ENCODE measurements around the gene TUBA1A. TPM values are rescaled to one million over a fixed set of nuclear protein-coding genes. Genes with fewer than 3 reads are reported as not detected.
"Not testable (repeated sequence)": the region's sequence is repeated elsewhere in the genome, so short reads cannot be mapped to it uniquely, and the experiment has no call there.

TUBA1A gene
- total RNA-seq, 4 donors from 2014 or later = 14.7 to 68.0 (median 25.1) TPM

- intact Hi-C loops (cut with DNase I; ENCODE audit: low total_unique reads) = loop anchor here (1.0 to 2.0 kb wide), 3 partner anchors 11 to 57 kb away; no protein-coding TSS in a partner anchor
- no peaks in the 10 kb centered on the region for H3K9me3 ChIP-seq
- peak overlapping the region; percentile 80 to 86 (median 84) for H3K27ac ChIP-seq
- ATAC-seq (no peak), DNase-seq (no peak)
- TF ChIP-seq, protein P1, sequence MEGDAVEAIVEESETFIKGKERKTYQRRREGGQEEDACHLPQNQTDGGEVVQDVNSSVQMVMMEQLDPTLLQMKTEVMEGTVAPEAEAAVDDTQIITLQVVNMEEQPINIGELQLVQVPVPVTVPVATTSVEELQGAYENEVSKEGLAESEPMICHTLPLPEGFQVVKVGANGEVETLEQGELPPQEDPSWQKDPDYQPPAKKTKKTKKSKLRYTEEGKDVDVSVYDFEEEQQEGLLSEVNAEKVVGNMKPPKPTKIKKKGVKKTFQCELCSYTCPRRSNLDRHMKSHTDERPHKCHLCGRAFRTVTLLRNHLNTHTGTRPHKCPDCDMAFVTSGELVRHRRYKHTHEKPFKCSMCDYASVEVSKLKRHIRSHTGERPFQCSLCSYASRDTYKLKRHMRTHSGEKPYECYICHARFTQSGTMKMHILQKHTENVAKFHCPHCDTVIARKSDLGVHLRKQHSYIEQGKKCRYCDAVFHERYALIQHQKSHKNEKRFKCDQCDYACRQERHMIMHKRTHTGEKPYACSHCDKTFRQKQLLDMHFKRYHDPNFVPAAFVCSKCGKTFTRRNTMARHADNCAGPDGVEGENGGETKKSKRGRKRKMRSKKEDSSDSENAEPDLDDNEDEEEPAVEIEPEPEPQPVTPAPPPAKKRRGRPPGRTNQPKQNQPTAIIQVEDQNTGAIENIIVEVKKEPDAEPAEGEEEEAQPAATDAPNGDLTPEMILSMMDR (IDR thresholded peaks at IDR 0.05 in 4 of 5, conservative IDR thresholded peaks at IDR 0.05 in 1 of 5) = no peak
- TF ChIP-seq POLR2A (IDR thresholded peaks at IDR 0.05) = no peak
- H3K36me3 ChIP-seq = no peaks in the 10 kb centered on the region
- peaks cover 7 to 8% (median 7%) of the 10 kb centered on the region in 3 donors for H3K27me3 ChIP-seq
- in situ Hi-C loops (cut with MboI; ENCODE audit: low sequenced_read_pairs in 4 of 4) = no loop called here
- peaks cover 8 to 14% of the 10 kb centered on the region in 2 donors for H3K4me1 ChIP-seq
- peak overlapping the region; percentile 67 to 93 (median 78) for H3K4me3 ChIP-seq
Measured at GRCh38 chr12:49189731-49190716, 1.1 kb upstream of the TUBA1A start.

GRCh38 chr12:49188201-49188915 lies 522 bp downstream of the TUBA1A start:
- peaks cover 0 to 9% of the 10 kb centered on the region in 2 donors for H3K36me3 ChIP-seq

DNA sequence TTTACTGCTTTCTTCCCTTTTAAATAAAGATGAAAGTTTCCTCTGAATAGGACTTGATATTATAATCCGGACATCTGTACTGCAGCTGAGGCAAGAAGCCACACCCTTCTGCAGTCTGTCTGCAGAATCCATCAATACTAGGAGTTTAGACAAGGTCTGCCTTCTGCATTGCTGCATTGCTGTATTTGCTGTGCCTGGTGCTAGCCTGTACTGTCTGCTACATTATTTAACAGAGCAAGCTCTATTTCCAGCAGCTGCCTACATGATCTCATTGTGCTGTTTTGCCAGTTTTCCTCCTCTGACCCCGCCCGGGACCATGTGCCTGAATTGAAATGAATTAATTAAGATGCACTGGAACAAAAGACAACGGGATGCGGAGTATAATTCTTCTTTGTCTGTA lies 1.7 kb downstream of the TUBA1A start:
- in situ Hi-C loops (cut with MboI; ENCODE audit: low sequenced_read_pairs in 4 of 4) = no loop called here
- H3K27ac ChIP-seq = peak overlapping the region in 2 of 4 donors; percentile 82 to 86
- TF ChIP-seq POLR2A (IDR thresholded peaks at IDR 0.05) = no peak
- TF ChIP-seq, protein P1 (IDR thresholded peaks at IDR 0.05 in 4 of 5, conservative IDR thresholded peaks at IDR 0.05 in 1 of 5) = no peak

More at GRCh38 chr12:49188201-49188915, 522 bp downstream of the TUBA1A start:
- in situ Hi-C loops (cut with MboI; ENCODE audit: low sequenced_read_pairs in 4 of 4) = no loop called here
- Histone ChIP-seq H3K27ac (peak overlapping the region; percentile 80 to 86 (median 84)), H3K27me3 (peaks cover 7 to 8% (median 7%) of the 10 kb centered on the region in 3 donors), H3K4me1 (peaks cover 8 to 14% of the 10 kb centered on the region in 2 donors), H3K4me3 (peak overlapping the region; percentile 67 to 93 (median 78)), H3K9me3 (no peaks in the 10 kb centered on the region)
- peak; percentile 72 to 78 for ATAC-seq
- intact Hi-C loops (cut with DNase I; ENCODE audit: low total_unique reads) = loop anchor here (2.0 kb wide), 2 partner anchors 46 to 56 kb away; no protein-coding TSS in a partner anchor
- peak; percentile 49 to 64 for DNase-seq
- no peak for TF ChIP-seq POLR2A (IDR thresholded peaks at IDR 0.05)
- TF ChIP-seq, protein P1 (IDR thresholded peaks at IDR 0.05 in 4 of 5, conservative IDR thresholded peaks at IDR 0.05 in 1 of 5) = no peak

DNA sequence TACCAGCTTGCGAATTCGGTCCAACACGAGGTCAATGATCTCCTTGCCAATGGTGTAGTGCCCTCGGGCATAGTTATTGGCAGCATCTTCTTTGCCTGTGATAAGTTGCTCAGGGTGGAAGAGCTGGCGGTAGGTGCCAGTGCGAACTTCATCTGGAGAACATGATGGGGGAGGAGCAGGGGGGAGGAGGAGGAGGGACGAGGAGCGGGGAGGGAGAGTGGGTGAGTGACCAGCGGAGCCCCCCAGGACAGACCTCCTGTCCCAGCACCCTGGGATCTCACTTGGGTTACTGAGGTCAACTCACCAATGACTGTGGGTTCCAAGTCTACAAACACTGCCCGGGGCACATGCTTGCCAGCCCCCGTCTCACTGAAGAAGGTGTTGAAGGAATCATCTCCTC lies 2.6 kb downstream of the TUBA1A start:
- H3K9me3 ChIP-seq; H3K27ac ChIP-seq; H3K27me3 ChIP-seq; H3K4me3 ChIP-seq; DNase-seq; in situ Hi-C loops (cut with MboI; ENCODE audit: low sequenced_read_pairs in 4 of 4); intact Hi-C loops (cut with DNase I; ENCODE audit: low total_unique reads); ATAC-seq: not testable (repeated sequence)
- peaks cover 0 to 11% of the 10 kb centered on the region in 2 donors for H3K36me3 ChIP-seq
- H3K4me1 ChIP-seq = peaks cover 8 to 14% of the 10 kb centered on the region in 2 donors

More for the DNA sequence above, 1.7 kb downstream of the TUBA1A start:
- intact Hi-C loops (cut with DNase I; ENCODE audit: low total_unique reads) = no loop called here
- Histone ChIP-seq H3K4me3 (peak overlapping the region; percentile 67 to 93 (median 78)), H3K4me1 (peaks cover 8 to 14% of the 10 kb centered on the region in 2 donors), H3K9me3 (no peaks in the 10 kb centered on the region), H3K27me3 (peaks cover 7 to 8% (median 7%) of the 10 kb centered on the region in 3 donors), H3K36me3 (peaks cover 0 to 11% of the 10 kb centered on the region in 2 donors)
- DNase-seq (peak in 1 of 2 donors; percentile 7), ATAC-seq (no peak)

DNA sequence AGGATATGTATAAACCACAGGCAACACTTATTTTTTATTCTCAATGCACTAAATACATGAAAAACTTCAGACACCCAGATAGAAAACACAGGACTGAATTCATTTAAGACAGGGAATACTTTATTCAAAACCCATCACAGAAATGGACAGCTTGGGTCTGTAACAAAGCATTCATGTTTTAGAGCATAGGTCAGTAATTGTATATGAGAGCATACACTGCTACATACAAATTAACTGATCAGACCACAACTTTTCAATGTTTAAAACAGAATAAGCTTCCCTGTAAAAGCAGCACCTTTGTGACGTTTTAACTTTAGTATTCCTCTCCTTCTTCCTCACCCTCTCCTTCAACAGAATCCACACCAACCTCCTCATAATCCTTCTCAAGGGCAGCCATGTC lies 4.2 kb downstream of the TUBA1A start:
- in situ Hi-C loops (cut with MboI; ENCODE audit: low sequenced_read_pairs in 4 of 4); H3K4me3 ChIP-seq; ATAC-seq; intact Hi-C loops (cut with DNase I; ENCODE audit: low total_unique reads); H3K9me3 ChIP-seq; H3K27me3 ChIP-seq; DNase-seq; H3K27ac ChIP-seq: not testable (repeated sequence)
- Histone ChIP-seq H3K36me3 (peaks cover 0 to 11% of the 10 kb centered on the region in 2 donors), H3K4me1 (peaks cover 8 to 14% of the 10 kb centered on the region in 2 donors)

GRCh38 chr12:49183214-49183950 lies 5.5 kb downstream of the TUBA1A start:
- in situ Hi-C loops (cut with MboI; ENCODE audit: low sequenced_read_pairs in 4 of 4); DNase-seq; intact Hi-C loops (cut with DNase I; ENCODE audit: low total_unique reads): not testable (repeated sequence)

More at GRCh38 chr12:49183214-49183950, 5.5 kb downstream of the TUBA1A start:
- H3K27me3 ChIP-seq, ATAC-seq, H3K9me3 ChIP-seq, H3K4me3 ChIP-seq, H3K27ac ChIP-seq: not testable (repeated sequence)
- peaks cover 8 to 14% of the 10 kb centered on the region in 2 donors for H3K4me1 ChIP-seq
- H3K36me3 ChIP-seq = peaks cover 0 to 11% of the 10 kb centered on the region in 2 donors

Data from gastrocnemius medialis (tissue), 4 donors.